GOT3 (cell line): ENCODE data around the gene FAM3B.

Source experiments
- DNase-seq: peaks from one replicate; lab custom pipeline; 2025; ENCODE audit warnings: mixed read lengths; lab: John Stamatoyannopoulos, UW

Gene FAM3B

GRCh38 chr21:41369105-41369919, 52.7 kb downstream of the FAM3B start:
- DNase-seq: no peak

- DNase-seq: no peak
These were observed 53.6 kb downstream of the FAM3B start for GRCh38 chr21:41369920-41370839.

GRCh38 chr21:41370840-41371684, 54.5 kb downstream of the FAM3B start:
- no peak for DNase-seq

GRCh38 chr21:41371685-41372030, 55.1 kb downstream of the FAM3B start:
- DNase-seq: no peak

GRCh38 chr21:41373253-41373652, 56.7 kb downstream of the FAM3B start:
- no peak for DNase-seq

- no peak for DNase-seq
These were observed 57.2 kb downstream of the FAM3B start for GRCh38 chr21:41373763-41374162.

- no peak for DNase-seq
These were observed 57.6 kb downstream of the FAM3B start for GRCh38 chr21:41374177-41374712.

GRCh38 chr21:41374867-41375533, 58.4 kb downstream of the FAM3B start:
- DNase-seq: no peak

GRCh38 chr21:41375875-41376274, 59.3 kb downstream of the FAM3B start:
- DNase-seq: no peak

GRCh38 chr21:41377715-41378114, 61.1 kb downstream of the FAM3B start:
- no peak for DNase-seq

- DNase-seq: no peak
These were observed 62.2 kb downstream of the FAM3B start for GRCh38 chr21:41378849-41379248.

GRCh38 chr21:41379901-41380300, 63.3 kb downstream of the FAM3B start:
- DNase-seq: no peak

GRCh38 chr21:41381731-41382130, 65.1 kb downstream of the FAM3B start:
- no peak for DNase-seq

- DNase-seq: no peak
These were observed 70.6 kb downstream of the FAM3B start for GRCh38 chr21:41387042-41387819.

GRCh38 chr21:41387824-41388223, 71.2 kb downstream of the FAM3B start:
- DNase-seq: no peak

- DNase-seq: no peak
These were observed 71.7 kb downstream of the FAM3B start for GRCh38 chr21:41388259-41388658.

- DNase-seq: no peak
These were observed 73.5 kb downstream of the FAM3B start for GRCh38 chr21:41390043-41390639.

GRCh38 chr21:41393876-41394465, 77.4 kb downstream of the FAM3B start:
- no peak for DNase-seq

GRCh38 chr21:41396558-41397075, 80.0 kb downstream of the FAM3B start:
- DNase-seq: no peak
